Smooth muscle cell (in vitro differentiated cells): ENCODE data around the gene POLR3GL. TPM values are rescaled to one million over a fixed set of nuclear protein-coding genes. Genes with fewer than 3 reads are reported as not detected.

Experiments used
- DNase-seq: peaks from one replicate; lab custom pipeline; 2025; ENCODE audit not compliant: unreplicated experiment; lab: John Stamatoyannopoulos, UW
- H2AFZ ChIP-seq: fragments of 200-600 bp; sonication (generic); 2 replicates; pipeline ENCODE4 v1.6.0; 2016; ENCODE audit warnings: antibody characterized with exemption, low read depth, mild to moderate bottlenecking
- H3F3A ChIP-seq: fragments of 200-600 bp; sonication (generic); 2 replicates; pipeline ENCODE4 v1.6.0; 2017; ENCODE audit warnings: antibody characterized with exemption, low read depth
- H3K27ac ChIP-seq: fragments of 200-600 bp; sonication (generic); 2 replicates; pipeline ENCODE4 v1.5.1; 2016; ENCODE audit warnings: low read depth, mild to moderate bottlenecking
- H3K27me3 ChIP-seq: fragments of 200-600 bp; sonication (generic); 2 replicates; pipeline ENCODE4 v1.6.1; 2016; ENCODE audit warnings: low read depth, mild to moderate bottlenecking
- H3K36me3 ChIP-seq: fragments of 200-600 bp; sonication (generic); 2 replicates; pipeline ENCODE4 v1.5.1; 2016; ENCODE audit warnings: low read depth
- H3K4me1 ChIP-seq: fragments of 200-600 bp; sonication (generic); 2 replicates; pipeline ENCODE4 v1.5.1; 2016; ENCODE audit warnings: low read depth
- H3K4me2 ChIP-seq: fragments of 200-600 bp; sonication (generic); 2 replicates; pipeline ENCODE4 v1.6.0; 2016; ENCODE audit warnings: mild to moderate bottlenecking
- H3K4me3 ChIP-seq: fragments of 200-600 bp; sonication (generic); 2 replicates; pipeline ENCODE4 v1.5.1; 2016; ENCODE audit warnings: mild to moderate bottlenecking
- H3K79me2 ChIP-seq: fragments of 200-600 bp; sonication (generic); 2 replicates; pipeline ENCODE4 v1.6.0; 2016; ENCODE audit warnings: low read depth, mild to moderate bottlenecking
- H3K9ac ChIP-seq: fragments of 200-600 bp; sonication (generic); 2 replicates; pipeline ENCODE4 v1.6.0; 2016; ENCODE audit warnings: low read depth
- H3K9me3 ChIP-seq: fragments of 200-600 bp; sonication (generic); replicated peaks from 2 replicates; pipeline ENCODE4 v1.5.1; 2016; ENCODE audit warnings: low read depth
- H4K20me1 ChIP-seq: fragments of 200-600 bp; sonication (generic); 2 replicates; pipeline ENCODE4 v1.6.0; 2016; ENCODE audit warnings: low read depth
- WGBS: methylation state at CpG from one replicate; pipeline ENCODE4 v1.1.7; 2016; ENCODE audit warnings: low lambda C conversion rate; 5-methylcytosine and 5-hydroxymethylcytosine counted together
- polyA plus RNA-seq: library from polyadenylated mRNA; unstranded; fragments of >200 nt; fragmentation: Nextera tagmentation; extraction: Ambion mirVana; gene quantifications from 2 replicates; pipeline ENCODE4 v1.2.1, GENCODE V29; 2016
- total RNA-seq: library from RNA; depleted of rRNA; stranded (reverse); fragments of >200 nt; gene quantifications from 2 replicates; pipeline ENCODE4 v1.2.3, GENCODE V29; 2014
- TF ChIP-seq, protein P1 (sequence below): fragments of 200-600 bp; sonication (generic); IDR thresholded peaks from 2 replicates; pipeline ENCODE4 v1.5.1; 2017; ENCODE audit warnings: borderline replicate concordance, mild to moderate bottlenecking, antibody characterized with exemption; ENCODE audit not compliant: insufficient read depth, poor library complexity, severe bottlenecking

The POLR3GL gene
- total and polyA plus RNA-seq, 2 experiments from 2014 or later: 22.2 to 33.6 TPM

DNA sequence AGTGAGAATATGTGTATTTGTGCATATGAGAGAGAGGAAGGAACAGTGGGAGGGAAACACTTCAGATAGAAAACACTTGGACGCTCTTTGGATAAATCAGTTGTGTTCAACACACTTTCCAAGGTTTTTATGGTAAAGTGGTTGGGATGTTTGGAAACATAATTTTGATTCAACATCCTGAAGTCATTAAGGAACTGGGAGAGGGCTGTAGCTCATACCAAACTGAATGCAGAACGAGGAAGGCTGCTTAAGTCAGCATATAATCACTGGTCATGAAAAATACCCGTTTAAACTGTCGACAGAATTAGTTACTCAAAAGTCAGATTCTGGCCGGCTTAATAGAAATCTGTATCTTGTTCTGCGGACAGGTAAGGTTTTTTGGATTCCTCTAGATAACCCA is 21.6 kb upstream of the POLR3GL start:
- H3K27me3 ChIP-seq: no peaks in the 10 kb centered on the region
- no peak overlapping the region for H3K4me3 ChIP-seq
- no peak overlapping the region for H2AFZ ChIP-seq
- WGBS: 94% methylated on average over 6 of the region's 6 CpGs
- H3K36me3 ChIP-seq: no peaks in the 10 kb centered on the region
- no peak for DNase-seq
- TF ChIP-seq, protein P1, sequence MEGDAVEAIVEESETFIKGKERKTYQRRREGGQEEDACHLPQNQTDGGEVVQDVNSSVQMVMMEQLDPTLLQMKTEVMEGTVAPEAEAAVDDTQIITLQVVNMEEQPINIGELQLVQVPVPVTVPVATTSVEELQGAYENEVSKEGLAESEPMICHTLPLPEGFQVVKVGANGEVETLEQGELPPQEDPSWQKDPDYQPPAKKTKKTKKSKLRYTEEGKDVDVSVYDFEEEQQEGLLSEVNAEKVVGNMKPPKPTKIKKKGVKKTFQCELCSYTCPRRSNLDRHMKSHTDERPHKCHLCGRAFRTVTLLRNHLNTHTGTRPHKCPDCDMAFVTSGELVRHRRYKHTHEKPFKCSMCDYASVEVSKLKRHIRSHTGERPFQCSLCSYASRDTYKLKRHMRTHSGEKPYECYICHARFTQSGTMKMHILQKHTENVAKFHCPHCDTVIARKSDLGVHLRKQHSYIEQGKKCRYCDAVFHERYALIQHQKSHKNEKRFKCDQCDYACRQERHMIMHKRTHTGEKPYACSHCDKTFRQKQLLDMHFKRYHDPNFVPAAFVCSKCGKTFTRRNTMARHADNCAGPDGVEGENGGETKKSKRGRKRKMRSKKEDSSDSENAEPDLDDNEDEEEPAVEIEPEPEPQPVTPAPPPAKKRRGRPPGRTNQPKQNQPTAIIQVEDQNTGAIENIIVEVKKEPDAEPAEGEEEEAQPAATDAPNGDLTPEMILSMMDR: no peak
- H4K20me1 ChIP-seq: peaks cover 7% of the 10 kb centered on the region
- no peak overlapping the region for H3K9ac ChIP-seq
- H3F3A ChIP-seq: no peaks in the 10 kb centered on the region
- H3K79me2 ChIP-seq: no peaks in the 10 kb centered on the region
- H3K4me2 ChIP-seq: no peak overlapping the region
- no peaks in the 10 kb centered on the region for H3K4me1 ChIP-seq
- no peak overlapping the region for H3K27ac ChIP-seq
- H3K9me3 ChIP-seq: no peaks in the 10 kb centered on the region

DNA sequence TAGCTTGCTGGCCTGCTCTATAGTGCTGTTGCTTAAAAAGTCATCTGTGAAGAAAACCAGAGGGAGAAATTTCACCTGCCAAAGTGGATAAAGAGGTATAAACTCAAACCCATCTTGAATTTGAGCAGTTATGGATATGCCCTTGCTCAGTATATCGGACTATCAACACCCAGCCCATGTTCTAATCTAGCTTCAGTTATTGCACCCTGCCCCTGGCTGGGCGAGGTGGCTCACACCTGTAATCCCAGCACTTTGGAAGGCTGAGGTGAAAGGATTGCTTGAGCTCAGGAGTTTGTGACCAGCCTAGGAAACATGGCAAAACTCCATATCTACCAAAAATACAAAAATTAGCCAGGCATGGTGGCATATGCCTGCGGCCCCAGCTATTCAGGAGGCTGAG is 20.0 kb upstream of the POLR3GL start:
- Histone ChIP-seq H3K4me3 (no peak overlapping the region), H4K20me1 (peaks cover 20% of the 10 kb centered on the region), H3K27ac (no peak overlapping the region), H3K9me3 (no peaks in the 10 kb centered on the region), H3F3A (no peaks in the 10 kb centered on the region), H3K4me1 (no peaks in the 10 kb centered on the region), H3K27me3 (no peaks in the 10 kb centered on the region), H3K9ac (no peak overlapping the region), H3K36me3 (no peaks in the 10 kb centered on the region), H3K4me2 (no peak overlapping the region), H2AFZ (no peak overlapping the region), H3K79me2 (peaks cover 8% of the 10 kb centered on the region)
- no peak for DNase-seq
- TF ChIP-seq, protein P1: no peak
- WGBS: 97% methylated on average over 3 of the region's 3 CpGs

DNA sequence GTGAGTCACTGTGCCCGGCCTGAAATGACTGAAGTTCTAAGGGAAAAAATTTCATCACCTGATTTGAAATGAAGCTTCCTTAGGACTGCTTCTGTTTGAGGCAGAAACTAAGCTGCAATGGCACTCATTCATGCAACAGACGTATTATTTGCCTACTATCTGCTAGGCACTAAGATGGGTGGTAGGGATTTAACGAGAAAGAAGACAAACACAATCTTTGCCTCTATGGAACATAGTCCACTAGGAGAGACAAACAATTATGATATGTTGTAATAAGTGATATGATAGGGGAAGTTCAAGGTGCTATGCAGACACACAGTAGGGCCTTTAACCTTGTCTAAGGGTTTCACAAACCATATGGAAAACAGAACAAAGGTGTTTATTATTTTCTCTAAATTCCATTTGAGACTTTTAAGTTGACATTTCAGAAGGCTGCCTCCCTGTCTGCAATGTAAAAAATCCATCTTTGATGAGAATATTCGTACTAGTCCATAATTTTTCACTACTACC is 18.0 kb upstream of the POLR3GL start:
- Histone ChIP-seq H3K4me2 (no peak overlapping the region), H3K36me3 (no peaks in the 10 kb centered on the region), H3K27ac (no peak overlapping the region), H3K4me1 (no peaks in the 10 kb centered on the region), H4K20me1 (peaks cover 38% of the 10 kb centered on the region), H3K9me3 (no peaks in the 10 kb centered on the region), H3K9ac (no peak overlapping the region), H3K79me2 (peaks cover 26% of the 10 kb centered on the region), H3K4me3 (no peak overlapping the region), H2AFZ (no peak overlapping the region), H3F3A (no peaks in the 10 kb centered on the region), H3K27me3 (no peaks in the 10 kb centered on the region)
- TF ChIP-seq, protein P1: no peak
- 92% methylated on average over 4 of the region's 4 CpGs for WGBS
- DNase-seq: no peak

DNA sequence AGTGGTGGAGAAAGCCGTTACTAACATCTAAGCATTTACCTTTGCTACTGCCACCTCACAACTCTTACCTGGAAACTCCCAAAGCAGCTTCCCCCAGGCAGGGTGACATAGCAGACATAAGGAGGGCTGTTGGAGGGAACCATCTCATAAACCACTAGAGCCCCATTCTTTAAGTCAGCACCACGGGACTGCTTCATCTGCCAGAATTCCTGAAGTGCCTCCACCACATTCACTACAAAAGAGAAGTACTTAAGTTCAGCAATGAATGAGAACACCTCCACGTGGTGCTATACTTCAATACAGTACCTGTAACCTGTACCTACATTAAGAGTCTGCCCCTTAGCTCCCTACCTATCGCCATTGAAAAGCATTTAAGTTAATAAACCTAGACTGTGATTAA is 16.9 kb upstream of the POLR3GL start:
- H4K20me1 ChIP-seq: peaks cover 46% of the 10 kb centered on the region
- H3K4me1 ChIP-seq: no peaks in the 10 kb centered on the region
- peaks cover 37% of the 10 kb centered on the region for H3K79me2 ChIP-seq
- no peaks in the 10 kb centered on the region for H3K9me3 ChIP-seq
- no peak overlapping the region for H3K9ac ChIP-seq
- no peak overlapping the region for H3K4me2 ChIP-seq
- TF ChIP-seq, protein P1: no peak
- H3K27me3 ChIP-seq: no peaks in the 10 kb centered on the region
- H3K27ac ChIP-seq: no peak overlapping the region
- no peak overlapping the region for H3K4me3 ChIP-seq
- no peak for DNase-seq
- 58% methylated on average over 4 of the region's 4 CpGs for WGBS
- H3F3A ChIP-seq: no peaks in the 10 kb centered on the region
- H3K36me3 ChIP-seq: no peaks in the 10 kb centered on the region
- H2AFZ ChIP-seq: no peak overlapping the region
